Measurements from ENCODE around the gene SLC39A1.

- TF ChIP-seq CTCF (IDR thresholded peaks at IDR 0.05) (no peak), POLR2A (IDR thresholded peaks at IDR 0.05) (no peak)
Measured at GRCh38 chr1:153933430-153933829, 29.9 kb downstream of the SLC39A1 start.

Measured in lower leg skin (tissue), 3 donors.